ENCODE results near the gene SFSWAP.

DNA sequence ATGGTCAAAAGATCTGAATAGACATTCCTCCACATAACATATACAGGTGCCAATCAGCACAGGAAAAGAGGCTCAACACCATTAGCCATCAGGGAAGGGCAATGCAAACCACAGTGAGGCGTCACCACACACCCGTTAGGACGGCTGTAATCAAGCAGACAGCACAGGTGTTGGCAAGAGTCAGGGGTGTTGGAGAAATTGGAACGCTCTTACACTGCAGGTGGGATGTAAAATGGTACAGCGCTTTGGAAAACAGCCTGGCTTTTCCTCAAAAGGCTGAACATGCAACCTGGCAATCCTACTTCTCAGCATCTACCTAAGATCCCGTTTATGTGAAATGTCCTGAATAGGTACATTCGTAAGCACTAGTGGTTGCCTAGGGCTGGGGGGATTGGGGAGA, 95.8 kb downstream of the SFSWAP start:
- TF ChIP-seq, protein P1, sequence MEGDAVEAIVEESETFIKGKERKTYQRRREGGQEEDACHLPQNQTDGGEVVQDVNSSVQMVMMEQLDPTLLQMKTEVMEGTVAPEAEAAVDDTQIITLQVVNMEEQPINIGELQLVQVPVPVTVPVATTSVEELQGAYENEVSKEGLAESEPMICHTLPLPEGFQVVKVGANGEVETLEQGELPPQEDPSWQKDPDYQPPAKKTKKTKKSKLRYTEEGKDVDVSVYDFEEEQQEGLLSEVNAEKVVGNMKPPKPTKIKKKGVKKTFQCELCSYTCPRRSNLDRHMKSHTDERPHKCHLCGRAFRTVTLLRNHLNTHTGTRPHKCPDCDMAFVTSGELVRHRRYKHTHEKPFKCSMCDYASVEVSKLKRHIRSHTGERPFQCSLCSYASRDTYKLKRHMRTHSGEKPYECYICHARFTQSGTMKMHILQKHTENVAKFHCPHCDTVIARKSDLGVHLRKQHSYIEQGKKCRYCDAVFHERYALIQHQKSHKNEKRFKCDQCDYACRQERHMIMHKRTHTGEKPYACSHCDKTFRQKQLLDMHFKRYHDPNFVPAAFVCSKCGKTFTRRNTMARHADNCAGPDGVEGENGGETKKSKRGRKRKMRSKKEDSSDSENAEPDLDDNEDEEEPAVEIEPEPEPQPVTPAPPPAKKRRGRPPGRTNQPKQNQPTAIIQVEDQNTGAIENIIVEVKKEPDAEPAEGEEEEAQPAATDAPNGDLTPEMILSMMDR (IDR thresholded peaks at IDR 0.05): no peak
- TF ChIP-seq, protein P2, sequence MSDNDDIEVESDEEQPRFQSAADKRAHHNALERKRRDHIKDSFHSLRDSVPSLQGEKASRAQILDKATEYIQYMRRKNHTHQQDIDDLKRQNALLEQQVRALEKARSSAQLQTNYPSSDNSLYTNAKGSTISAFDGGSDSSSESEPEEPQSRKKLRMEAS (CRISPR knock-in tag; IDR thresholded peaks at IDR 0.05): no peak
